EH (cell line): ENCODE data around the gene MYH9.

ENCODE experiments used
- DNase-seq: peaks from one replicate; pipeline ENCODE4 v3.0.0-alpha.2; 2015; ENCODE audit warnings: low read depth

The MYH9 gene

GRCh38 chr22:36311386-36312085 is 76.2 kb downstream of the MYH9 start:
- peak; percentile 53 for DNase-seq

GRCh38 chr22:36308880-36309279 is 78.9 kb downstream of the MYH9 start:
- no peak for DNase-seq

- no peak for DNase-seq
These were observed 81.5 kb downstream of the MYH9 start for GRCh38 chr22:36306227-36306626.

- DNase-seq: no peak
These were observed 82.0 kb downstream of the MYH9 start for GRCh38 chr22:36305813-36306212.

GRCh38 chr22:36304429-36304828 is 83.3 kb downstream of the MYH9 start:
- peak; percentile 40 for DNase-seq

GRCh38 chr22:36303874-36304273 is 83.9 kb downstream of the MYH9 start:
- DNase-seq: no peak

- no peak for DNase-seq
These were observed 84.7 kb downstream of the MYH9 start for GRCh38 chr22:36303115-36303467.

- peak; percentile 48 for DNase-seq
These were observed 85.2 kb downstream of the MYH9 start for GRCh38 chr22:36302439-36303114.

GRCh38 chr22:36301851-36302250 is 85.9 kb downstream of the MYH9 start:
- DNase-seq: peak; percentile 91

- DNase-seq: peak; percentile 67
These were observed 86.4 kb downstream of the MYH9 start for GRCh38 chr22:36301384-36301828.

GRCh38 chr22:36300396-36301212 is 87.2 kb downstream of the MYH9 start:
- DNase-seq: no peak

GRCh38 chr22:36299911-36300310 is 87.9 kb downstream of the MYH9 start:
- DNase-seq: no peak

GRCh38 chr22:36299295-36299694 is 88.5 kb downstream of the MYH9 start:
- DNase-seq: no peak

GRCh38 chr22:36298601-36299000 is 89.2 kb downstream of the MYH9 start:
- no peak for DNase-seq

GRCh38 chr22:36298118-36298517 is 89.6 kb downstream of the MYH9 start:
- no peak for DNase-seq

GRCh38 chr22:36297568-36297967 is 90.2 kb downstream of the MYH9 start:
- no peak for DNase-seq

- DNase-seq: no peak
These were observed 91.1 kb downstream of the MYH9 start for GRCh38 chr22:36296690-36297089.

GRCh38 chr22:36295247-36295646 is 92.5 kb downstream of the MYH9 start:
- DNase-seq: no peak

- DNase-seq: no peak
These were observed 93.0 kb downstream of the MYH9 start for GRCh38 chr22:36294801-36295200.

GRCh38 chr22:36294293-36294620 is 93.5 kb downstream of the MYH9 start:
- DNase-seq: no peak

GRCh38 chr22:36293606-36294292 is 94.0 kb downstream of the MYH9 start:
- no peak for DNase-seq

GRCh38 chr22:36292823-36293530 is 94.8 kb downstream of the MYH9 start:
- DNase-seq: no peak
